AG09309 (cell line): ENCODE data around the gene AKAP6.

Experiments used
- DNase-seq: peaks from one replicate; pipeline ENCODE4 v3.0.0-alpha.2; 2010; ENCODE audit warnings: low read depth
- H3K4me3 ChIP-seq: 2 replicates; pipeline ENCODE4 v1.5.1; 2011; ENCODE audit warnings: mild to moderate bottlenecking, low read depth, low read length, moderate library complexity; ENCODE audit not compliant: control insufficient read depth
- CTCF ChIP-seq: IDR thresholded peaks from 2 replicates; pipeline ENCODE4 v1.5.1; 2011; ENCODE audit warnings: mild to moderate bottlenecking, low read depth, low read length, inconsistent platforms; ENCODE audit not compliant: insufficient read depth, control insufficient read depth; ENCODE audit errors: missing control alignments

AKAP6 gene

GRCh38 chr14:32733015-32733414, 403.9 kb downstream of the AKAP6 start:
- no peak overlapping the region for H3K4me3 ChIP-seq
- no peak for TF ChIP-seq CTCF
- DNase-seq: no peak

- no peak for DNase-seq
- no peak for TF ChIP-seq CTCF
- H3K4me3 ChIP-seq: no peak overlapping the region
Measured at GRCh38 chr14:32734261-32734660, 405.2 kb downstream of the AKAP6 start.

- DNase-seq: no peak
- TF ChIP-seq CTCF: no peak
- H3K4me3 ChIP-seq: no peak overlapping the region
Measured at GRCh38 chr14:32737621-32738020, 408.5 kb downstream of the AKAP6 start.

- no peak for DNase-seq
- no peak for TF ChIP-seq CTCF
- H3K4me3 ChIP-seq: no peak overlapping the region
Measured at GRCh38 chr14:32738206-32738871, 409.2 kb downstream of the AKAP6 start.

- H3K4me3 ChIP-seq: no peak overlapping the region
- DNase-seq: no peak
- TF ChIP-seq CTCF: no peak
Measured at GRCh38 chr14:32744811-32745445, 415.8 kb downstream of the AKAP6 start.

- H3K4me3 ChIP-seq: no peak overlapping the region
- TF ChIP-seq CTCF: no peak
- no peak for DNase-seq
Measured at GRCh38 chr14:32754209-32754608, 425.1 kb downstream of the AKAP6 start.

- no peak for DNase-seq
- H3K4me3 ChIP-seq: no peak overlapping the region
- no peak for TF ChIP-seq CTCF
Measured at GRCh38 chr14:32756173-32756572, 427.1 kb downstream of the AKAP6 start.
